GM19239 (cell line): ENCODE data around the gene TIMELESS.

Experiments
- DNase-seq: peaks from one replicate; pipeline ENCODE4 v3.0.0; 2011; ENCODE audit warnings: low spot score; ENCODE audit not compliant: insufficient read length
- FAIRE-seq: peaks from 2 replicates; lab custom pipeline; 2011; peaks lifted over from hg19 to GRCh38; lab: Jason Lieb, UNC

The TIMELESS gene

DNA sequence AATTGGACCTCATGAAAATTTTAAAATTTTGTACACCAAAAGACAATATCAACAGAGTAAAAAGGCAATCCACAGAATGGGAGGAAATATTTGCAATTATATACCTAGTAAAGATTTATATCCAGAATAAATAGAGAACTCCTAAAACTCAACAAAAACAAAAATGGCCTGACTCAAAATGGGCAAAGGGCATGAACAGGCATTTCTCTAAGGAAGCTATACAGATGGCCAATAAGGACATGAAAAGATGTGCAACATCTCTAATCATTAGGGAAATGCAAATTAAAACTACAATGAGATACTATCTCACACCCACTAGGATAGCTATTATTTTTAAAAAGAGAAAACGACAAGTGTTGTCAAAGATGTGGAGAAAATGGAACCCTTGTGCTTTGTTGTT lies 75.7 kb downstream of the TIMELESS start:
- DNase-seq (no peak), FAIRE-seq (no peak)

DNA sequence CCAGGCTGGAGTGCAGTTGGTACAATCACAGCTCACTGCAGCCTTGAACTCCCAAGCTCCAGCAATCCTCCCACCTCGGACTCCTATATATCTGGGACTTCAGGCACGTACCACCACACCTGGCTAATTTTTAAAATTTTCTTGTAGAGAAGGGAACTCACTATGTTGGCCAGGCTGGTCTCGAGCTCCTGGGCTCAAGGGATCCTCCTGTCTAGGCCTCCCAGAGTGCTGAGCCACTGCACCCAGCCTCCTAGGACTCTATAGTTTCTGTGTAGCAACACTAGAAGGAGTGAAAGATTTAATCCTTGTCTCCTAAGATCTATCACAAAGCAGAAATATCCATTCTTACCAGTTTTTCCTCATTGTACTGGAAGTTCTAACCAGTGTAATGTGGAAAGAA lies 82.3 kb downstream of the TIMELESS start:
- no peak for DNase-seq
- FAIRE-seq: no peak
